HG02938 (cell line): Measurements from ENCODE around the gene ANKS1A.
"Not testable (repeated sequence)": the region's sequence is repeated elsewhere in the genome, so short reads cannot be mapped to it uniquely, and the experiment has no call there.

Source experiments
- ATAC-seq: cut with Tn5 transposase; IDR thresholded peaks from one replicate; pipeline ENCODE4 v1.9.1; 2021; ENCODE audit warnings: mild to moderate bottlenecking, moderate library complexity; ENCODE audit not compliant: unreplicated experiment

ANKS1A gene

GRCh38 chr6:34917626-34918285 lies 28.7 kb downstream of the ANKS1A start:
- no peak for ATAC-seq

- no peak for ATAC-seq
These were observed 30.6 kb downstream of the ANKS1A start for GRCh38 chr6:34919651-34920050.

- no peak for ATAC-seq
These were observed 31.0 kb downstream of the ANKS1A start for GRCh38 chr6:34920097-34920496.

DNA sequence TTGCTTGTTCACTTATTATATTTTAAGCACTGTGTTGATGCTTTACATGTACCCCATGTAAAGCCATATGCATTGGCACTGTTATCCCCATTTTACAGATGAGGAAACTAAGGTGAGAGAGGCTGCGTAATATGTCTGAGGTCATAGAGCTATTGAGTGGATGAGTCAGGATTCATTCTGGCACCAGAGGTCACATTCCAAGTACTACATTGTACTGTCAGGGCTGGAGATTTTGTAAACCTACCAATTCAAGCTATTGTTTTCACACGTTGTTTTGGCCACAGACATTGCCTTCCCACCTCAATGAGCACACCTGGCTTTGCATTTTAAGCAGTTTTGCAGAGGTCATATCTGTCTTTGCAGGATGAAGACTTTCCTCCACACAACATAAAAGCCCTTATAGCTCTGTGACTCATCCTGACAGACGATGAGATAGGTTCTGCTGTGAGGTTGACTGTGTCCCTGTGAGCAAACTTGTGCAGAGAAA lies 33.2 kb downstream of the ANKS1A start:
- ATAC-seq = no peak

DNA sequence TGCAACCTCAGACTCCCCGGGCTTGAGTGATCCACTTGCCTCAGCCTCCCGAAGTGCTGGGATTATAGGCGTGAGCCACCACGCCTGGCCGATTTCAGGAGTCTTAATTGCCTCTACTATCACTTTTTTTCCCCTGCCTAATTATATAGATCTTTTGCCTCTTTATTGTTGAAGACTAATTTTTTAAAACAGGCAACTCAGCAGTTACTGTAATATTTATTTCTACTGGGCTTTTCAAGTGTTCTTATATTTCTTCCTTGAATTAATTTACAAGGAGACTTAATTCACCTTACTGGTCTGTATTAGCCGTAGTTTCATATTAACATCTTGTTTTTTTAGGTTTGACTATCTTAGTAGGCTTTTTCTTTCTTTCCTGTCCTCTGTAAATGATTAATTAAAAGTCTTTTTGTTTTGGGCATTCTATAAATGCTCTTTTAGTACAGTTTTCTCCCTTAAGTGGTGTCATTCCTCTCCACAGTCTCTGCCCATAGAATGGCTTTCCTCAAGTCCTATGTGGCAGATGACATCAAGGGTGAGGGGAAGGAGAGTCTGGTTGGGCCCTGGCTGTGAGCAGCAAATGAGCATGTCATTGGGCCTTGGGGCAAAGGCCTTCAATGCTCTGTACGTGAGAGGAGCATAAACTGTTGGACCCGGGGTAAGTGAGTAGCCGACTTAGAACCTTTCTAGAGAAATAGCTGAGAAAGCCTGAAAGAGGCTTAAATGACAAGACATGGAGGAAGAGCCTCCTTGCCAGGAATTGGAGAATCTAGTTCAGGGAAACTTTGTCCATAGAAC lies 36.0 kb downstream of the ANKS1A start:
- ATAC-seq = no peak

- no peak for ATAC-seq
These were observed 37.6 kb downstream of the ANKS1A start for GRCh38 chr6:34926655-34927054.

DNA sequence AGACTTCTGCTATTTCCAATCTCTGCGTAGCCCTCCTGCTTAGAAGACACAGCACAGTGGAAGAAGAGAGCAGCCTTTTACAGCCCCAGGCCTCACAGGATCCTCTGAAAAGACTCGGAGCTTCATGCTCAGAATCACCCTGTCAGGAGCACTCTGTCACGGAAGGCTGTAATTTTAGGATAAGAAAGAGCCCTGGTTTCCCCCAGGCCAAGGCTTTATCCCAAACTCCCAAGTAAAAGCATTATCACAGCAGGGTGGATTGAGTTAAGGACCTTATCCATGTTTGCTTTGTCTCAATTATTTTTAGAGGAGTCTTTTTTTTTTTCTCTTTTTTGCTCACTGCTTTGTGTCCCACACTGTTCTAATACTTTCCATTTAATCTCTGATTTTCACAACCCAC lies 39.2 kb downstream of the ANKS1A start:
- no peak for ATAC-seq

DNA sequence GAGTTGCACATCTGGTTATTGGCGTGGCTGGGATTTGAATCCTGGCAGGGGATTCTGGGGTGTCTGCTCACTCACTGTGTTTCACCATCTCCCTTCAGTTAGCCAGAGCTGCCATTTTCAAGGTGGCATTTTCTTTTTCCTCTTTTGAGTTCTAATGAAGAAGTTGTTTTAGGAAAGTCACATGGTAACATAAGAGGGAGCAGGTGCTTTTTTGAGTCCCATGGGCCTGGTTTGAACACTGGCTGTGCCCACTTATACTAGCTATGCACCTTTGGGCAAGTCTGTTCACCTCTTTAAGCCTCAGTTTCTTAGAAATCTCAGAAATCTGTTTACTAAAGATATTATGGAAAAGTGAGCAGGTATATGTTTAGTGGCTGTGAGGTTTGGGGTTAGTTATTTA lies 39.6 kb downstream of the ANKS1A start:
- no peak for ATAC-seq

GRCh38 chr6:34929241-34929978 lies 40.4 kb downstream of the ANKS1A start:
- no peak for ATAC-seq

DNA sequence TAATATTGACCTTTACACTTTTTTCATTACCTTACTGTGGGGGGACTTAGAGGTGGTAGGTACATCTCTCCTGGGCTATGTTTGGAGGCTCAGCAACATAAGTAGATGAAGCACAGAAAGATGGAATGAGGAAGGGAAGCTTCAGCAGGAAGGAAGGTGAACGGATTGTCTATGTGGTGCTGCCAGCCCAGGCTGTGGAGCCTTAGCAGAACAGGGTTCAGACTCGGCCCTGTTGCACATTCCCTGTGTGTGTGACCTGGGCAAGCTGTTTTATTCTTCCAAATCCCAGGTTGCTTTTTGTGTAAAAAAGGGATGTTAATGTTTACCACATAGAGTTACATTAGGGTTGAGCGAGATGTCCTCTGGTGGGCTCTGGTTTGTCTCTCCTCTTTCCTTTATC lies 41.2 kb downstream of the ANKS1A start:
- ATAC-seq = no peak

DNA sequence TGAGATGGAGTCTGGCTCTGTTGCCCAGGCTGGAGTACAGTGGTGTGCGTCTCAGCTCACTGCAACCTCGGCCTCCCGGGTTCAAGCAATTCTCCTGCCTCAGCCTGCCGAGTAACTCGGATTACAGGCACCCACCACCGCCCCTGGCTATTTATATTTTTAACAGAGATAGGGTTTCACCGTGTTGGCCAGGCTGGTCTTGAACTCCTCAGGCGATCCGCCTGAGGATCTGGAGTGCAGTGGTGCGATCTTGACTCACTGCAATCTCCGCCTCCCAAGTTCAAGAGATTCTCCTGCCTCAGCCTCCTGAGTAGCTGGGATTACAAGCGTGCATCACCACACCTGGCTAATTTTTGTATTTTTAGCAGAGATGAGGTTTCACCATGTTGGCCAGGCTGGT lies 43.1 kb downstream of the ANKS1A start:
- ATAC-seq = not testable (repeated sequence)

- ATAC-seq = no peak
These were observed 45.5 kb downstream of the ANKS1A start for GRCh38 chr6:34934516-34934915.

DNA sequence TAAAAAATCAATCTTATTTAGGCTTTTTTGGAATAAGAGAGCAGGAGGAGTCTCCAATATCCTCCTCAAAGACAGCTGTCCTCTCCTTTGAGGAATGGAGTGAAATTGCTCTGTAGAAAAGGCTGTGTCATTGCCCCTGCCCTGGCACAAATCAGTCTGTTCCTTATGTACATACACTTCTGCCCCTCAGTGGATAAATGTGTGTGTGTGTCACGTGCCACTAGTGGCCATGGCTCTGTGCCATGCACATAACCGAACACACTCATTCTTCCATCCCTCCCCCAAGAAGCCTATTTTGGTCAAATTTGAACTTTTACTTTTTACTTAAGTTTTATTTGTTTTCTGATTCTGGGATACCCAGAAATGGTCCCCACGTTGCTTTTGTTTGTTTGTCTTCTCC lies 49.2 kb downstream of the ANKS1A start:
- no peak for ATAC-seq

DNA sequence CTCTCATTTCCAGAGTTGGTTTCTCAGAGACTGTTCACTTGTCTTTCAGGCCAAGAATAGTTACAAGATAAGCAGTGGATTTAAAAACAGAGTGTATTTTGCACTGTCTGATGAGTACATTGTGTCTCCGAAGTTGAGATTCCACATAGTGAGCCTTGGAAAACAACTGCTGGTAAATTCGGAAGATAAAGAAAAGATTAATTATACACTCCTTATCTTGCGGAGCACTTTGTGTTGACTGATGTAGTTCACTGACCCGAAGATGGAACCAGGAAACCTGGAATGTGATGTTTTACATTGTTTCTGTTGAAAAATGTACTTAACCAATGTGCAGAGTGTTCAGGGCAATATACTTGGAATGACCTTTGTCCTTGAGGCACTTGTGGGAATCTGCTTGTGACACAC lies 51.0 kb downstream of the ANKS1A start:
- ATAC-seq = no peak

DNA sequence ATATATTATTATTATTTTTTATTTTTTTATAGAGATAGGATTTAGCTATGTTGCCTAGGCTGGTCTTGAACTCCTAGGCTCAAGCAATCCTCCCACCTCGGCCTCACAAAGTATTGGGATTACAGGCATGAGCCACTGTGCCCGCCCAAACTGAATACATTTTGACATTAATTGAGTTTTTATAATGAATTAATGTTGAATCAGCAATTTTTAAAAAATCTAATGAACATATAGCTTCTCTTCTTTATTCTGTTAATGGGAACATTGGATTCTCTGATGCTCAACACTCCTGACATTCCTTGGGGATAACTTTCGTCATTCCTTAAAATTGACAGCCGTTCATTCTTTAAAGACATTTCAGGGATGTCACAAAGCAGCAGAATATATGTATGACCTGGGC lies 52.4 kb downstream of the ANKS1A start:
- ATAC-seq = no peak

DNA sequence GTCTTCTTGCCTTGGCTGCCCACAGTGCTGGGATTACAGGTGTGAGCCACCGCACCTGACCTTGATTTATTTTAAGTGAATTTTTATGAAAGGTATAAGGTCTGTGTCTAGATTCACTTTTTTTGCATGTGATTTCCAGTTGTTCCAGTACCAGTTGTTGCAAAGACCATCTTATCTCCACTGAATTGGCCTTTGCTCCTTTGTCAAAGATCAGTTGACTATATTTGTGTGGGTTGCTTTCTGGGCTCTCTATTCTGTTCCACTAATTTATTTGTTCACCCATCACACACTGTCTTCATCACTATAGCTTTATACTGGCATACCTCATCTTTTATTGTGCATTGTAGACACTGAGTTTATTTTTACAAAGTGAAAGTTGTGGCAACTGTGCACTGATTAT lies 56.3 kb downstream of the ANKS1A start:
- no peak for ATAC-seq

GRCh38 chr6:34947561-34947960 lies 58.5 kb downstream of the ANKS1A start:
- no peak for ATAC-seq

GRCh38 chr6:34949636-34950035 lies 60.6 kb downstream of the ANKS1A start:
- no peak for ATAC-seq

GRCh38 chr6:34950849-34951248 lies 61.8 kb downstream of the ANKS1A start:
- ATAC-seq = no peak

DNA sequence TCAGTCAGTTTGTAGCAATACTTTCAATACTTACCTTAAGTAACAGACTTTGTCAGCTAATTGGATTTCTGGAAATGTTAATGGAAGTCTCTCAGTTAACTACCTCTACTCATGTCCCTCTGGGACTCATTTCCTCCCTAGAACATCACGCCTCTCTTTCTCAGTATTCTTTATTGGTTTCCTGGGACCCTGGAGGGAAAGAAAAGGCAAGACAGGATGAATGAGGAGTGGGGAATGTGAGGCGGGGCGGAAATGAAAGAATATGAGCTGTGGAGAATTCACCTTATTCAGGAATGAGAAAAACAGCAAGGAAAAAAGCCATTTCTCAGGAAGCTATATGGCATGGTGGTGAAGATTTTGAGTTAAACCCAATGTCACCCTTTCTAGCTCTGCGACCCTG lies 62.7 kb downstream of the ANKS1A start:
- no peak for ATAC-seq

DNA sequence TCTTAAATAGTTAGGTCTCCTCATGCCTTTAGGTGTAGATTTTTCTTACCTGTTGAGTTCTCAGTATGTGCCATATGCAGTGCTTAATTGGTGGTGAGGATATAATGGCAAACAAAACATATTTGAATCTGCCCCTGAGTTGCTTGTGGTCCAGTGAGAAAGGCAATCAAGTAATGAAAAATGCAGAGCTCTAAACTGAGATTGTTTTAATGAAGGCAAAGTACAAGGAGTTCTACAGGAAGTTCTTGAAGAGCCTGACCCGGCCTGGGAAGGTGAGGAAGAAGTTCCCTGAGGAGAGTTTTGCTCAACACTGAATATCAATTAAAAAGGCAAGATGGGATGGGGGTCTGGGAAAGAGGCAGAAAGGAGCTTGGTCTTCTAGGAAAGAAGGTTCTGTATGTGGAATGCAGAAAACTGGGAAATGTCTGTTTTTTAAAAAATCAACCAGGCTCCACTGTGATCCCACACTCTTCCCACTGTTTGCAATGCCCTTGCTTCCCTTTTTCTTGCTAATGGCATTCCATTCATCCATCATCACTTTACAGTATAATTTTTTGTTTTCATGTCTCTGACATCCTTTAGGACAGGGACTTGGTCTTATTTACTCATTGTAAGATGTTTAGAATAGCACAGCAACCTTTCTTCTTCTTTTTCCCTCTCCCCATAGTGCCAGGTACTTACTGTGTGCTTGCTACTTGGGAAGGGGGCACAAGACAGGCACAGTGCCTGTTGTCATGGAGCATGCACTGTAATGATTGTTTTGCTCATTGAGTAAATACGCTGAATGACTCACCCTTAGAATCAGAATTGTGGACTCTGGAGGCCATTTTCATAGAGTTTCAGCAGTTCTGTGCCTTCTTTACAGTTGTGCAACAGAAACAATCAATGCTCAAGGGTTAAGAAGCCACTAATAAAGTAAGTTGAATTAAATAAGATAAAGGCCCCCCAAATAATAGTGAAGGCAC lies 64.3 kb downstream of the ANKS1A start:
- no peak for ATAC-seq
